ENCODE results near the gene POLR3K. TPM values are rescaled to one million over a fixed set of nuclear protein-coding genes. Genes with fewer than 3 reads are reported as not detected.
A peak's percentile ranks its signal among the peaks of the same experiment; 100 is the strongest.
"Not testable (repeated sequence)": the region's sequence is repeated elsewhere in the genome, so short reads cannot be mapped to it uniquely, and the experiment has no call there.

POLR3K gene
- total RNA-seq, 1 experiment from 2014 or later = 30.2 TPM

DNA sequence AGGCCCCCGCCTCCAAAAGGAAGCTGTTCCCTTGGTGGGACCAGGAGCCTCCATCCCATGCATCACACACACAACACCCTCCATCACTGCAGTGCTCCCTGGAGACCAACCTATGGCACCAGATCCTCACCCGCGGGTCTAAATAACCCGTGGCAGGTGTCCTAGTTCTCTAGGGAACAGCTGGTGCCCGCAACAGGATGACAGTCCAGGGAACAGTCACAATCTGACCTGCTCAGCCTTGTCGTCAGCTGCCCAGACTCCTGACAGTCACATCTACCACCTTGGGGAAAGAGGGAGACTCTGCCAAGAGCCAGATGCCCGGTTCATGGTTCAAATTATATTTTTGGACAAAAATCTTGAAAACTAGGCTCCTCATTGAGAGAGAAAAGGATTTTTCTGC, 22.8 kb downstream of the POLR3K start:
- DNase-seq; H3K36me3 ChIP-seq (ENCODE audit: low read depth, low read length); CTCF ChIA-PET; H3K9ac ChIP-seq (ENCODE audit: low read length); H3F3A ChIP-seq (ENCODE audit: low read length, unreplicated experiment); H2AFZ ChIP-seq (ENCODE audit: low read length); H3K27me3 ChIP-seq (ENCODE audit: low read length); POLR2A ChIA-PET (ENCODE audit: unreplicated experiment); H3K4me3 ChIP-seq (ENCODE audit: low read length); H4K20me1 ChIP-seq (ENCODE audit: low read length); H3K9me3 ChIP-seq (ENCODE audit: low read length); H3K4me2 ChIP-seq (ENCODE audit: low read length); ATAC-seq; H3K9me2 ChIP-seq (replicated peaks; ENCODE audit: low read length); intact Hi-C loops (cut with micrococcal nuclease); H3K27ac ChIP-seq (ENCODE audit: low read length); H3K79me2 ChIP-seq (ENCODE audit: low read length); BruUV-seq (replicated peaks); H3K4me1 ChIP-seq (ENCODE audit: insufficient read depth, low read length): not testable (repeated sequence)

DNA sequence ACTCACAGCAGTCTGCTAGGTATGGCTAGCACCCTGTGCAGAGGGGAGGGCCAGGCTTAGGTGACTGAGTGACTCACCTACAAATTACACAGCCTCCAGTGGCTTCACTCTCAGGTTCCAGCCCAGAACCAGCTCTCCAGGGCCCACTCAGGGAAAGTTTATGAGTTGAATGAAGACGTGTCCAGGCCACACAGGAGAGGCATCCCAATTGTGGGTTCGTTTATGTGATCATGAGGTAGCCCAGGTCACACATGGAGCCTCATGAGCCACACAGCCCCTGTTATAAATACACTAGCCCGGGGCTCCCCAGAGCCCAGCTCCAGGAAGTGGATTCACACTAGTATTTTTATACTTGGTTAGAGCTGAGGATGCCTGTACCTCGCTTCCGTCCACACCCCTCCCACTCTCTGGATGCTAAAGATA, 27.5 kb downstream of the POLR3K start:
- DNase-seq; CTCF ChIA-PET; H3K9ac ChIP-seq (ENCODE audit: low read length); H3K4me1 ChIP-seq (ENCODE audit: insufficient read depth, low read length); H3K4me2 ChIP-seq (ENCODE audit: low read length); BruUV-seq (replicated peaks); H3K4me3 ChIP-seq (ENCODE audit: low read length); H3K79me2 ChIP-seq (ENCODE audit: low read length); H3K27me3 ChIP-seq (ENCODE audit: low read length); H3K9me3 ChIP-seq (ENCODE audit: low read length); H4K20me1 ChIP-seq (ENCODE audit: low read length); H3K36me3 ChIP-seq (ENCODE audit: low read depth, low read length); intact Hi-C loops (cut with micrococcal nuclease); H3K27ac ChIP-seq (ENCODE audit: low read length); H2AFZ ChIP-seq (ENCODE audit: low read length); H3F3A ChIP-seq (ENCODE audit: low read length, unreplicated experiment); H3K9me2 ChIP-seq (replicated peaks; ENCODE audit: low read length); POLR2A ChIA-PET (ENCODE audit: unreplicated experiment): not testable (repeated sequence)
- ATAC-seq = peak; percentile 79

DNA sequence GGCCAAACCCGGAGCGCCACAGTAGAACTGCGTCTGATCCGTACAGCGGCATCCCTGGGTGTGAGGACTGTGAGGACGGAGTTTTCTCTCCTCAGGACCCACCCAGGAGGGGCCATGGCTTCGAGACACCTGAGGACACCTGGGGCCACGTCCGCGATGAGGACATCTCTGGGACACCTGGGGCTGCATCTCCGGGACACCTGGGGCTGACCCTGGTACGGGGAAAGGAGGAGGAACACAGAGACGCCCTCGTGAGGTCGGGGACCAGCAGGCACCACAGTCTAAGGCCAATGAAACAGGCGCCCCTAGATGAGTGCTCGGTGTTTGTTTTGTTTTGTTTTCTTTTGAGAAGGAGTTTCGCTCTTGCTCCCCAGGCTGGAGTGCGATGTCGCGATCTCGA, 29.3 kb downstream of the POLR3K start:
- H3K4me1 ChIP-seq (ENCODE audit: insufficient read depth, low read length); H2AFZ ChIP-seq (ENCODE audit: low read length); H3K36me3 ChIP-seq (ENCODE audit: low read depth, low read length); intact Hi-C loops (cut with micrococcal nuclease); POLR2A ChIA-PET (ENCODE audit: unreplicated experiment); H3K79me2 ChIP-seq (ENCODE audit: low read length); DNase-seq; H3K9me3 ChIP-seq (ENCODE audit: low read length); H3K9me2 ChIP-seq (replicated peaks; ENCODE audit: low read length); H3K4me2 ChIP-seq (ENCODE audit: low read length); BruUV-seq (replicated peaks); ATAC-seq; H4K20me1 ChIP-seq (ENCODE audit: low read length); H3K4me3 ChIP-seq (ENCODE audit: low read length); H3K9ac ChIP-seq (ENCODE audit: low read length); H3K27me3 ChIP-seq (ENCODE audit: low read length); H3F3A ChIP-seq (ENCODE audit: low read length, unreplicated experiment); H3K27ac ChIP-seq (ENCODE audit: low read length): not testable (repeated sequence)
- CTCF ChIA-PET = interaction anchor here (0.6 kb wide), 1 partner anchor 51 kb away, joined by 5 read pairs; no protein-coding TSS in a partner anchor

DNA sequence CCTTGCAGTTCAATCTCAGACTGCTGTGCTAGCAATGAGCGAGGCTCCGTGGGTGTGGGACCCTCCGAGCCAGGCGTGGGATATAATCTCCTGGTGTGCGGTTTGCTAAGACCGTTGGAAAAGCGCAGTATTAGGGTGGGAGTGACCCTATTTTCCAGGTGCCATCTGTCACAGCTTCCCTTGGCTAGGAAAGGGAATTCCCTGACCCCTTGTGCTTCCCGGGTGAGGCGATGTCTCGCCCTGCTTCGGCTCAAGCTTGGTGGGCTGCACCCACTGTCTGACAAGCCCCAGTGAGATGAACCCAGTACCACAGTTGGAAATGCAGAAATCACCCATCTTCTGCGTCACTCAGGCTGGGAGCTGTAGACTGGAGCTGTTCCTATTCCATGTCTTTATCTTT, 32.5 kb downstream of the POLR3K start:
- ATAC-seq; H3K27ac ChIP-seq (ENCODE audit: low read length); H2AFZ ChIP-seq (ENCODE audit: low read length); DNase-seq; H3K27me3 ChIP-seq (ENCODE audit: low read length); H3K9me3 ChIP-seq (ENCODE audit: low read length); H3K4me3 ChIP-seq (ENCODE audit: low read length); POLR2A ChIA-PET (ENCODE audit: unreplicated experiment); H3K4me1 ChIP-seq (ENCODE audit: insufficient read depth, low read length); H3K79me2 ChIP-seq (ENCODE audit: low read length); H4K20me1 ChIP-seq (ENCODE audit: low read length); CTCF ChIA-PET; BruUV-seq (replicated peaks); H3F3A ChIP-seq (ENCODE audit: low read length, unreplicated experiment); H3K9ac ChIP-seq (ENCODE audit: low read length); H3K36me3 ChIP-seq (ENCODE audit: low read depth, low read length); intact Hi-C loops (cut with micrococcal nuclease); H3K4me2 ChIP-seq (ENCODE audit: low read length); H3K9me2 ChIP-seq (replicated peaks; ENCODE audit: low read length): not testable (repeated sequence)

DNA sequence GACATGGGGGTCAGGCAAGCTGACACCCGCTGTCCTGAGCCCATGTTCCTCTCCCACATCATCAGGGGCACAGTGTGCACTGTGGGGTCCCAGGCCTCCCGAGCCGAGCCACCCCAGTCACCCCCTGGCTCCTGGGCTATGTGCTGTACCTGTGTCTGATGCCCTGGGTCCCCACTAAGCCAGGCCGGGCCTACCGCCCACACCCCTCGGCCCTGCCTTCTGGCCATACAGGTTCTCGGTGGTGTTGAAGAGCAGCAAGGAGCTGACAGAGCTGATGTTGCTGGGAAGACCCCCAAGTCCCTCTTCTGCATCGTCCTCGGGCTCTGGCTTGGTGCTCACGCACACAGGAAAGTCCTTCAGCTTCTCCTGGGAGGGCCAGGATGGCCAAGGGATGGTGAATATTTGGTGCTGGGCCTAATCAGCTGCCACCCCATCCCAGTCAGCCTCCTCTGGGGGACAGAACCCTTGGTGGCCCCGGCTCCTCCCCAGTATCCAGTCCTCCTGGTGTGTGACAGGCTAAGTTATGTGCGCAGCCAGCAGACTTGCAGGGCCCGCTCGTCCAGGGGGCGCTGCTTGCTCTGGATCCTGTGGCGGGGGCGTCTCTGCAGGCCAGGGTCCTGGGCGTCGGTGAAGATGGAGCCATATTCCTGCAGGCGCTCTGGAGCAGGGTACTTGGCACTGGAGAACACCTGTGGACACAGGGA, 36.2 kb downstream of the POLR3K start:
- H4K20me1 ChIP-seq (ENCODE audit: low read length); intact Hi-C loops (cut with micrococcal nuclease); ATAC-seq; H2AFZ ChIP-seq (ENCODE audit: low read length); H3K4me3 ChIP-seq (ENCODE audit: low read length); H3K4me2 ChIP-seq (ENCODE audit: low read length); POLR2A ChIA-PET (ENCODE audit: unreplicated experiment); H3K27ac ChIP-seq (ENCODE audit: low read length); H3K36me3 ChIP-seq (ENCODE audit: low read depth, low read length); H3K9me3 ChIP-seq (ENCODE audit: low read length); H3K79me2 ChIP-seq (ENCODE audit: low read length); H3K9ac ChIP-seq (ENCODE audit: low read length); BruUV-seq (replicated peaks); H3K4me1 ChIP-seq (ENCODE audit: insufficient read depth, low read length); CTCF ChIA-PET; H3K9me2 ChIP-seq (replicated peaks; ENCODE audit: low read length); H3F3A ChIP-seq (ENCODE audit: low read length, unreplicated experiment); DNase-seq; H3K27me3 ChIP-seq (ENCODE audit: low read length): not testable (repeated sequence)

Data from PC-3 (cell line).